MM.1S (cell line): ENCODE data around the gene S100A9.

Experiments used
- DNase-seq: peaks from one replicate; pipeline ENCODE4 v3.0.0-alpha.2; 2015
- H2AFZ ChIP-seq: fragments of 300-600 bp; sonication (generic); 2 replicates; pipeline ENCODE4 v1.6.0; 2016; ENCODE audit warnings: antibody characterized with exemption, low read length
- H3F3A ChIP-seq: fragments of 300-600 bp; sonication (generic); 2 replicates; pipeline ENCODE4 v1.6.1; 2016; ENCODE audit warnings: mild to moderate bottlenecking, antibody characterized with exemption, low read length, moderate library complexity, mixed read lengths; ENCODE audit not compliant: insufficient read depth
- H3K27ac ChIP-seq: fragments of 300-600 bp; sonication (generic); 2 replicates; pipeline ENCODE4 v1.5.1; 2016; ENCODE audit warnings: mild to moderate bottlenecking, low read length
- H3K27me3 ChIP-seq: fragments of 300-600 bp; sonication (generic); replicated peaks from 2 replicates; pipeline ENCODE4 v1.6.0; 2016; ENCODE audit warnings: low read length; ENCODE audit not compliant: insufficient read depth
- H3K36me3 ChIP-seq: fragments of 300-600 bp; sonication (generic); replicated peaks from 2 replicates; pipeline ENCODE4 v1.6.1; 2016; ENCODE audit warnings: mild to moderate bottlenecking, low read length, mixed read lengths; ENCODE audit not compliant: insufficient read depth
- H3K4me1 ChIP-seq: fragments of 300-600 bp; sonication (generic); 2 replicates; pipeline ENCODE4 v1.6.1; 2016; ENCODE audit warnings: low read length, mixed read lengths
- H3K4me2 ChIP-seq: fragments of 300-600 bp; sonication (generic); 2 replicates; pipeline ENCODE4 v1.6.0; 2016; ENCODE audit warnings: low read depth, low read length
- H3K4me3 ChIP-seq: fragments of 300-600 bp; sonication (generic); 2 replicates; pipeline ENCODE4 v1.5.1; 2016; ENCODE audit warnings: low read length, mixed read lengths
- H3K79me2 ChIP-seq: fragments of 300-600 bp; sonication (generic); 2 replicates; pipeline ENCODE4 v1.6.1; 2016; ENCODE audit warnings: mixed run types, low read length, mixed read lengths
- H3K9ac ChIP-seq: fragments of 300-600 bp; sonication (generic); 2 replicates; pipeline ENCODE4 v1.6.1; 2016; ENCODE audit warnings: low read length, mixed read lengths
- H3K9me2 ChIP-seq: fragments of 300-600 bp; sonication (generic); replicated peaks from 2 replicates; pipeline ENCODE4 v1.6.1; 2016; ENCODE audit warnings: mild to moderate bottlenecking, low read length, mixed read lengths; ENCODE audit not compliant: insufficient read depth
- H3K9me3 ChIP-seq: fragments of 300-600 bp; sonication (generic); replicated peaks from 2 replicates; pipeline ENCODE4 v1.6.1; 2016; ENCODE audit warnings: mild to moderate bottlenecking, low read length, mixed read lengths; ENCODE audit not compliant: insufficient read depth
- H4K20me1 ChIP-seq: fragments of 300-600 bp; sonication (generic); 2 replicates; pipeline ENCODE4 v1.6.1; 2016; ENCODE audit warnings: mild to moderate bottlenecking, low read length, moderate library complexity, mixed read lengths; ENCODE audit not compliant: insufficient read depth
- EZH2 ChIP-seq: fragments of 300-600 bp; sonication (generic); optimal IDR thresholded peaks from 2 replicates; pipeline ENCODE3; 2017; ENCODE audit warnings: low read depth, mild to moderate bottlenecking, antibody characterized with exemption, low read length, mixed read lengths
- EZH2phosphoT487 ChIP-seq: fragments of 300-600 bp; sonication (generic); IDR thresholded peaks from 2 replicates; pipeline ENCODE4 v1.6.1; 2018; ENCODE audit warnings: antibody characterized with exemption, low read length
- TF ChIP-seq, protein P1 (sequence below): fragments of 300-600 bp; sonication (generic); IDR thresholded peaks from 2 replicates; pipeline ENCODE4 v1.5.1; 2016; ENCODE audit warnings: antibody characterized with exemption, low read length, mixed read lengths

Gene S100A9

DNA sequence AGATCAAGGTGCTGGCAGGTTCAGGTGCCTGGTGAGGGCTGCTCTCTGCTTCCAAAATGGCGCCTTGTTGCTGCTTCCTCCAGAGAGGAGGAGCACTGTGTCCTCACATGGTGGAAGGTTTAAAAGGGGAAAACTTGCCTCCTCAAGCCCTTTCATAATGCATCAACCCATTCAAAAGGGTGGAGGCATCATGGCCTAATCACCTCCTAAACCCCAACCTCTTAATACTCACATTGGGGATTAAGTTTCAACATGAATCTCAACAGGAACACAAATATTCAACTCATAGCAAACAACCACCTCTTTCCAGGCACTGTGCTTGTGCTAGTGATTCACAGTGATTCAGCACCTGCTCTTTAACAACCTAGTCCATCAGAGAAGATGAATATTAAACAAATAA lies 13.6 kb downstream of the S100A9 start:
- no peak overlapping the region for H3K4me2 ChIP-seq
- H3K9me3 ChIP-seq, result no peaks in the 10 kb centered on the region
- H3K27ac ChIP-seq, result no peak overlapping the region
- H2AFZ ChIP-seq, result no peak overlapping the region
- no peaks in the 10 kb centered on the region for H4K20me1 ChIP-seq
- H3K79me2 ChIP-seq, result no peaks in the 10 kb centered on the region
- H3K36me3 ChIP-seq, result no peaks in the 10 kb centered on the region
- no peaks in the 10 kb centered on the region for H3K9me2 ChIP-seq
- DNase-seq, result no peak
- no peaks in the 10 kb centered on the region for H3F3A ChIP-seq
- no peaks in the 10 kb centered on the region for H3K27me3 ChIP-seq
- no peak overlapping the region for H3K9ac ChIP-seq
- TF ChIP-seq, protein P1, sequence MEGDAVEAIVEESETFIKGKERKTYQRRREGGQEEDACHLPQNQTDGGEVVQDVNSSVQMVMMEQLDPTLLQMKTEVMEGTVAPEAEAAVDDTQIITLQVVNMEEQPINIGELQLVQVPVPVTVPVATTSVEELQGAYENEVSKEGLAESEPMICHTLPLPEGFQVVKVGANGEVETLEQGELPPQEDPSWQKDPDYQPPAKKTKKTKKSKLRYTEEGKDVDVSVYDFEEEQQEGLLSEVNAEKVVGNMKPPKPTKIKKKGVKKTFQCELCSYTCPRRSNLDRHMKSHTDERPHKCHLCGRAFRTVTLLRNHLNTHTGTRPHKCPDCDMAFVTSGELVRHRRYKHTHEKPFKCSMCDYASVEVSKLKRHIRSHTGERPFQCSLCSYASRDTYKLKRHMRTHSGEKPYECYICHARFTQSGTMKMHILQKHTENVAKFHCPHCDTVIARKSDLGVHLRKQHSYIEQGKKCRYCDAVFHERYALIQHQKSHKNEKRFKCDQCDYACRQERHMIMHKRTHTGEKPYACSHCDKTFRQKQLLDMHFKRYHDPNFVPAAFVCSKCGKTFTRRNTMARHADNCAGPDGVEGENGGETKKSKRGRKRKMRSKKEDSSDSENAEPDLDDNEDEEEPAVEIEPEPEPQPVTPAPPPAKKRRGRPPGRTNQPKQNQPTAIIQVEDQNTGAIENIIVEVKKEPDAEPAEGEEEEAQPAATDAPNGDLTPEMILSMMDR, result no peak
- TF ChIP-seq EZH2phosphoT487, result no peak
- no peak for TF ChIP-seq EZH2
- no peaks in the 10 kb centered on the region for H3K4me1 ChIP-seq
- H3K4me3 ChIP-seq, result no peak overlapping the region

DNA sequence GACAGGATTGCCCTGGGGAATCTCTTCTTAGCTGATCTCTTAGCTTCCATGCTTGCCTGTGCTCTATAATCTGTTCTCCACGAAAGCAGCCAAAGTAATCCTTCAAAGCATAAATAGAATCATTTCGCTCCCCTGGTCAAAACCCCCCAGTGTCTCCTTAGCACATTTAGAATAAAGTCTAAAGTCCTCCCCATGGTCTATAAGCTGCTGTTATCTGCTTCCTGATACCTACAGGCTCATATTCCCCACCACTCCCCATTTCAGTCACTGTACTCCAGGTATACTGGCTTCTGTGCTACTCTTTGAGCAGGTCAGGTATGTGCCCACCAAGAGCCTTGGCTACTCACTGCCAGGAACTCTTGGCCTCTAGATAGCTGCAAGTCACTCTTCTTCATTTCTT lies 14.9 kb downstream of the S100A9 start:
- Histone ChIP-seq H3K27me3 (no peaks in the 10 kb centered on the region), H3K9me3 (no peaks in the 10 kb centered on the region), H3K9me2 (no peaks in the 10 kb centered on the region), H3K79me2 (no peaks in the 10 kb centered on the region), H4K20me1 (no peaks in the 10 kb centered on the region), H3K4me3 (no peak overlapping the region), H3K36me3 (no peaks in the 10 kb centered on the region), H3K9ac (no peak overlapping the region), H2AFZ (no peak overlapping the region), H3K27ac (no peak overlapping the region), H3F3A (no peaks in the 10 kb centered on the region), H3K4me1 (no peaks in the 10 kb centered on the region), H3K4me2 (no peak overlapping the region)
- TF ChIP-seq, protein P1, result no peak
- TF ChIP-seq EZH2phosphoT487 (no peak), EZH2 (no peak)
- no peak for DNase-seq

DNA sequence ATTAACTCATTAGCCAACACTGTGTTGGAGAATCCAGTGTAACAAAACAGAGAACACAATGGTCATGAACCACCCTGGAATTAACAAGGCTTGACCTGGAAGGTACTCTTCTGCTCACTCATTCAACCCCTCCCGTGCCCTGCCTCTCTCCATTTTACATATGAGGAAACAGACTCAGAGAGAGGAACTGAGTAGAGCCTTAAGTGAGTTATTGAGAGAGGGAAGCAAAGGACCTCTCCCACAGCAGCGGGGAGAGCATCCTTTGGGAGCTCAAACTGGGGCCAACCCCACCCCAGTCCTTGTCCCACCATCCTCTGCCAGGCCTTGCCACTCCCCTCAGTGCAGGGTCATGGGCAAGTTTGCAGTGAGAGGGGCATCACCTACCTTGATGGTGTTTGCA lies 16.4 kb downstream of the S100A9 start:
- Histone ChIP-seq H3K27me3 (no peaks in the 10 kb centered on the region), H3K27ac (no peak overlapping the region), H2AFZ (no peak overlapping the region), H3K79me2 (no peaks in the 10 kb centered on the region), H3K9me3 (no peaks in the 10 kb centered on the region), H3K9ac (no peak overlapping the region), H4K20me1 (no peaks in the 10 kb centered on the region), H3K4me2 (no peak overlapping the region), H3K36me3 (no peaks in the 10 kb centered on the region), H3K9me2 (no peaks in the 10 kb centered on the region), H3K4me1 (no peaks in the 10 kb centered on the region), H3K4me3 (no peak overlapping the region), H3F3A (no peaks in the 10 kb centered on the region)
- no peak for DNase-seq
- TF ChIP-seq EZH2phosphoT487 (no peak), EZH2 (no peak)
- TF ChIP-seq, protein P1, result no peak
